Body of pancreas (tissue), 4 donors: ENCODE data around the gene GGA1. TPM values are rescaled to one million over a fixed set of nuclear protein-coding genes. Genes with fewer than 3 reads are reported as not detected.
A peak's percentile ranks its signal among the peaks of the same experiment; 100 is the strongest.

Experiments used
- ATAC-seq: fragments of 150-250 bp; one replicate; pipeline ENCODE4 v1.9.1; 2016
- DNase-seq, 4 donors: peaks; one replicate each; pipeline ENCODE4 v3.0.0-alpha.2; 2019
- H3K27ac ChIP-seq, 4 donors: fragments of 200-600 bp; sonication (generic); 1 replicate in 3 of 4; 2 replicates in 1 of 4; pipeline versions ENCODE4 v1.5.1 to v1.6.1; 2016 to 2019; ENCODE audit warnings: mild to moderate bottlenecking in 1 of 4, mixed read lengths in 1 of 4, moderate library complexity in 1 of 4
- H3K27me3 ChIP-seq, 2 donors: fragments of 200-600 bp; sonication (generic); one replicate each; pipeline ENCODE4 v1.6.0; 2016; ENCODE audit warnings: mild to moderate bottlenecking in 1 of 2
- H3K36me3 ChIP-seq, 2 donors: fragments of 200-600 bp; sonication (generic); replicated peaks in 1 of 2; 2 replicates each; pipeline ENCODE4 v1.5.1; 2016; ENCODE audit warnings: low read depth in 2 of 2; ENCODE audit not compliant: insufficient read depth in 1 of 2
- H3K4me1 ChIP-seq: fragments of 200-600 bp; sonication (generic); one replicate; pipeline ENCODE4 v1.6.0; 2016
- H3K4me3 ChIP-seq, 2 donors: fragments of 200-600 bp; sonication (generic); 1 replicate in 1 of 2; 2 replicates in 1 of 2; pipeline ENCODE4 v1.5.1; 2016 to 2019
- H3K9me3 ChIP-seq, 3 donors: fragments of 200-600 bp; sonication (generic); 1 replicate in 2 of 3; 2 replicates in 1 of 3; pipeline ENCODE4 v1.5.1; 2016
- CTCF ChIP-seq, 7 experiments: fragments of 450-650 bp in 4 of 7; fragments of 200-600 bp in 3 of 7; sonication (generic) in 3 of 7; IDR thresholded peaks; one replicate each; pipeline ENCODE4 v1.5.1; 2016 to 2019; ENCODE audit warnings: antibody characterized with exemption in 7 of 7
- POLR2A ChIP-seq, 3 donors: fragments of 450-650 bp; IDR thresholded peaks; one replicate each; pipeline ENCODE4 v1.6.1; 2016; ENCODE audit warnings: antibody characterized with exemption in 3 of 3, mild to moderate bottlenecking in 2 of 3
- WGBS, 2 donors: methylation state at CpG; one replicate each; pipeline ENCODE4 v1.1.5; 2017; 5-methylcytosine and 5-hydroxymethylcytosine counted together
- intact Hi-C: fragments of 100-400 bp; cut with DNase I; formaldehyde crosslinking; loops from one replicate; pipeline ENCODE4 v1.15.1; 2023
- total RNA-seq, 2 donors: library from RNA; depleted of rRNA; stranded (reverse); fragments of >200 nt; gene quantifications; one replicate each; pipeline ENCODE4 v1.1.0, GENCODE V29; 2016

GGA1 gene
- total RNA-seq, 2 donors from 2014 or later, result 38.4 to 42.5 TPM

GRCh38 chr22:37561212-37562048, 47.2 kb upstream of the GGA1 start:
- peak; percentile 96 to 98 (median 97) for DNase-seq
- Histone ChIP-seq H3K27ac (peak overlapping the region; percentile 96 to 100 (median 99)), H3K27me3 (no peaks in the 10 kb centered on the region), H3K36me3 (peaks cover 0 to 7% of the 10 kb centered on the region in 2 donors), H3K9me3 (no peaks in the 10 kb centered on the region), H3K4me3 (peak overlapping the region; percentile 36 to 94), H3K4me1 (peaks cover 82% of the 10 kb centered on the region)
- intact Hi-C loops, result no loop called here
- peak; percentile 52 for ATAC-seq
- TF ChIP-seq CTCF (IDR thresholded peaks at IDR 0.05), result peak; percentile 64 to 98 (median 93)
- peak; percentile 73 to 87 (median 76) for TF ChIP-seq POLR2A (IDR thresholded peaks at IDR 0.05)
- 1 to 2% methylated on average over 37 to 50 of the region's 56 CpGs for WGBS, 2 donors

- TF ChIP-seq CTCF (IDR thresholded peaks at IDR 0.05), result no peak
- no peak for TF ChIP-seq POLR2A (IDR thresholded peaks at IDR 0.05)
- DNase-seq, result peak; percentile 45 to 67 (median 58)
- Histone ChIP-seq H3K9me3 (no peaks in the 10 kb centered on the region), H3K27me3 (no peaks in the 10 kb centered on the region), H3K27ac (peak overlapping the region; percentile 96 to 100 (median 99)), H3K36me3 (peaks cover 0 to 10% of the 10 kb centered on the region in 2 donors), H3K4me3 (peak overlapping the region in 1 of 2 donors; percentile 94), H3K4me1 (peaks cover 82% of the 10 kb centered on the region)
- 16 to 22% methylated on average over 12 to 14 of the region's 14 CpGs for WGBS, 2 donors
- intact Hi-C loops, result no loop called here
- ATAC-seq, result no peak
Observed at GRCh38 chr22:37562049-37562875, 46.4 kb upstream of the GGA1 start.

GRCh38 chr22:37563153-37564081, 45.2 kb upstream of the GGA1 start:
- H3K4me3 ChIP-seq, result no peak overlapping the region
- peaks cover 82% of the 10 kb centered on the region for H3K4me1 ChIP-seq
- H3K27me3 ChIP-seq, result no peaks in the 10 kb centered on the region
- peak in 1 of 7 experiments; percentile 10 for TF ChIP-seq CTCF (IDR thresholded peaks at IDR 0.05)
- TF ChIP-seq POLR2A (IDR thresholded peaks at IDR 0.05), result peak; percentile 10 to 65 (median 56)
- no peaks in the 10 kb centered on the region for H3K9me3 ChIP-seq
- intact Hi-C loops, result no loop called here
- peak; percentile 41 for ATAC-seq
- peak; percentile 83 to 92 (median 89) for DNase-seq
- peaks cover 0 to 10% of the 10 kb centered on the region in 2 donors for H3K36me3 ChIP-seq
- 5 to 17% methylated on average over 12 to 14 of the region's 14 CpGs for WGBS, 2 donors
- peak overlapping the region; percentile 96 to 100 (median 99) for H3K27ac ChIP-seq

GRCh38 chr22:37564111-37564711, 44.4 kb upstream of the GGA1 start:
- no peaks in the 10 kb centered on the region for H3K9me3 ChIP-seq
- peaks cover 0 to 10% of the 10 kb centered on the region in 2 donors for H3K36me3 ChIP-seq
- peaks cover 82% of the 10 kb centered on the region for H3K4me1 ChIP-seq
- H3K27me3 ChIP-seq, result no peaks in the 10 kb centered on the region
- intact Hi-C loops, result no loop called here
- H3K4me3 ChIP-seq, result no peak overlapping the region
- 19 to 21% methylated on average over 7 of the region's 7 CpGs for WGBS, 2 donors
- TF ChIP-seq CTCF (IDR thresholded peaks at IDR 0.05) (no peak), POLR2A (IDR thresholded peaks at IDR 0.05) (no peak)
- peak overlapping the region; percentile 96 to 100 (median 99) for H3K27ac ChIP-seq
- DNase-seq, result peak in 1 of 4 donors; percentile 51
- no peak for ATAC-seq
